ENCODE measurements around the gene UNC45A.
"Not testable (repeated sequence)": the region's sequence is repeated elsewhere in the genome, so short reads cannot be mapped to it uniquely, and the experiment has no call there.

UNC45A gene

DNA sequence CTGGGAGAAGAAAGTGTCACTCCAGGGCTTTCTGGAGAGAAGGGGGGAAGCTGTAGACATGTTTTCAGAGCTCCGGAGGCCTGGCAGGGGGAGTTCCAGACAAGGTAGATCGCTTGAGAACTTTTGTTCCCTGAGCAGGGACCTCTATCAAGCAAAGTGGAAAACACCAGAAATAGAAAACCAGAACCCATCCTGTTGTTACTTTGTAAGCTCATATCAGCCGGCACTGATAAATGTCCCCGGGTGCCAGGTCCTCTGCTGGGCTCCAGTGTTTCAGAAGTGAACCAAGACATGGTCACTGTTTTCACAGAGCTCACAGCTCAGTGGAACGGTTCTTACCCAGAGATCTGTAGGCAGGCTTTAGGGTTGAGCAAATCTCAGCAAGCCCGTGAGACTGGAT is 16.2 kb upstream of the UNC45A start:
- no peak overlapping the region for H3K4me3 Mint-ChIP-seq
- H3K4me1 Mint-ChIP-seq, result no peaks in the 10 kb centered on the region
- ATAC-seq (ENCODE audit: low read depth) (no peak), DNase-seq (ENCODE audit: low spot score in 2 of 2) (no peak)
- no peak overlapping the region for H3K27ac Mint-ChIP-seq
- H3K9me3 Mint-ChIP-seq, result no peaks in the 10 kb centered on the region
- H3K36me3 Mint-ChIP-seq, result peaks cover 27% of the 10 kb centered on the region
- H3K27me3 Mint-ChIP-seq, result no peaks in the 10 kb centered on the region

DNA sequence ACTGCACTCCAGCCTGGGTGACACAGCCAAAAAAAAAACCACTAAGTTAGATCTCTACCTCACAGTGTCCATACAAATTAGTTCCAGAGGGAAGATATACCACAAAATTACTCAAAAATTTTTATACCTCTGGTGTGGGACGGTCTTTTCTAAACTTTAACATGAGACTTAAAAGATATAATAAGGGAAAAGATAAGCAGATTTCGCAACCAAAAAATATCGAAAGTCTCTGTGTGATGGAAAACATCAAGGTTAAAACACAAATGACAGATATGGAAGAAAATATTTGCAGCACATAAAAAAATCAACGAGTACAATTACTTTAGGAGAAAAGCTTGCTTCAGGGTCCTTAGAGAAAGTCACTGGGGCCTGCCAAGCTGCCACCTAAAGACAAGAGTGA is 13.2 kb upstream of the UNC45A start:
- DNase-seq (ENCODE audit: low spot score in 2 of 2) (no peak), ATAC-seq (ENCODE audit: low read depth) (no peak)
- Mint-ChIP-seq H3K9me3 (no peaks in the 10 kb centered on the region), H3K27ac (no peak overlapping the region), H3K36me3 (peaks cover 24% of the 10 kb centered on the region), H3K4me3 (no peak overlapping the region), H3K27me3 (no peaks in the 10 kb centered on the region), H3K4me1 (no peaks in the 10 kb centered on the region)

GRCh38 chr15:90922712-90923322 is 12.3 kb upstream of the UNC45A start:
- H3K4me3 Mint-ChIP-seq; H3K27ac Mint-ChIP-seq; H3K9me3 Mint-ChIP-seq; H3K27me3 Mint-ChIP-seq; DNase-seq (ENCODE audit: low spot score in 2 of 2); H3K4me1 Mint-ChIP-seq; ATAC-seq (ENCODE audit: low read depth): not testable (repeated sequence)
- H3K36me3 Mint-ChIP-seq, result peaks cover 20% of the 10 kb centered on the region

DNA sequence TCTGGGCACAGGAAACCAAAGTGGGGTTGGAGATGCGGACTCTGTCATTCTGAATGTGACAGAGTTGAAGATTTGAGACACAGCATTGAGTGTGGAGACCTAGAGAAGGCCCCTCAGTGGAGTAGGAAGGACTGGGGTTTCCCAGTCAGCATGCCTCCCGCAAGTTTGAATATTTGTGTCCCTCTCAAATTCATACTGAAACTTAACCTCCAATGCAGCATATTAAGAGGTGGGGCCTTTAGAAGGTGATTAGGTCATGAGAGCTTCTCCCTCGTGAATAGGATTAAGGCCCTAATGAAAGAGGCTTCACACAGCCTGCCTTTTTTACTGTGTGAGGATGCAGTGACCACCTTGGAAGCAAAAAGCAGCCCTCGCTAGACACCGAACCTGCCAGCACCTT is 10.7 kb upstream of the UNC45A start:
- Mint-ChIP-seq H3K4me3 (no peak overlapping the region), H3K4me1 (peaks cover 3% of the 10 kb centered on the region), H3K9me3 (no peaks in the 10 kb centered on the region), H3K36me3 (peaks cover 12% of the 10 kb centered on the region), H3K27me3 (no peaks in the 10 kb centered on the region), H3K27ac (peak overlapping the region; percentile 20)
- DNase-seq (ENCODE audit: low spot score in 2 of 2) (no peak), ATAC-seq (ENCODE audit: low read depth) (no peak)

- H3K36me3 Mint-ChIP-seq; H3K9me3 Mint-ChIP-seq; H3K4me3 Mint-ChIP-seq; H3K27ac Mint-ChIP-seq; H3K27me3 Mint-ChIP-seq; DNase-seq (ENCODE audit: low spot score in 2 of 2); ATAC-seq (ENCODE audit: low read depth): not testable (repeated sequence)
- H3K4me1 Mint-ChIP-seq, result peaks cover 14% of the 10 kb centered on the region
Measured at GRCh38 chr15:90926766-90927165, 8.3 kb upstream of the UNC45A start.

- Mint-ChIP-seq H3K4me3 (peak overlapping the region; percentile 39), H3K4me1 (peaks cover 18% of the 10 kb centered on the region)
- H3K9me3 Mint-ChIP-seq; H3K27me3 Mint-ChIP-seq; ATAC-seq (ENCODE audit: low read depth); DNase-seq (ENCODE audit: low spot score in 2 of 2); H3K36me3 Mint-ChIP-seq; H3K27ac Mint-ChIP-seq: not testable (repeated sequence)
Measured at GRCh38 chr15:90928106-90928505, 7.0 kb upstream of the UNC45A start.

DNA sequence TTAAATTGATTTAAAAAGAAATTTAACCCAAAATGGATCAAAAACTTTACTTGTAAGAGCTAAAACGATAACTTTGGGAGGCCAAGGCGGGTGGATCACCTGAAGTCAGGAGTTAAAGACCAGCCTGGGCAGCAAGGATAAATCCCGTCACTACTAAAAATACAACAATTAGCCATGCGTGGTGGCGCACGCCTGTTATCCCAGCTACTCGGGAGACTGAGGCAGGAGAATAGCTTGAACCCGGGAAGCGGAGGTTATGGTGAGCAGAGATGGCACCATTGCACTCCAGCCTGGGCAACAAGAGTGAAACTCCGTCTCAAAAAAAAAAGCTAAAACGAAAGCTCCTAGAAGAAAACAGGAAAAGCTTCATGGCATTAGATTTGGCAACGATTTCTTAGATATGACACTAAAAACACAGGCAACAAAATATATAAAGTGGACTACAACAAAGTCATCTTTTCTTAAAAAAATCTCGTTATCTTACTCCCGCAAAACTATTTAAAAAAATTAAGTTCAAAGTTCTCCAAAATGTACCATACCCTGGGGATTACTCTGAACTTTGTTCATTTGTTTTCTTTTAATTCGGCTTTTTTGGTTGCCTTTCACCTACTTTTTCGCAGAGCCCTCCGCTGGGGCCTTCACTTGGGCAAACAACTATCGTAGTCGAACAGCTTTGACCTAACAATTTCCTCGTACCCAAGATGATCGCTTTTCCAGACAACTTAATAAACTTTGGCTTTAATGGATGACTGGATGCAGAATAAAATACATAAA is 5.7 kb upstream of the UNC45A start:
- DNase-seq (ENCODE audit: low spot score in 2 of 2), result no peak
- Mint-ChIP-seq H3K27ac (peak overlapping the region; percentile 95), H3K9me3 (no peaks in the 10 kb centered on the region), H3K36me3 (no peaks in the 10 kb centered on the region), H3K4me1 (peaks cover 22% of the 10 kb centered on the region), H3K4me3 (peak overlapping the region; percentile 99), H3K27me3 (no peaks in the 10 kb centered on the region)
- ATAC-seq (ENCODE audit: low read depth), result no peak

- Mint-ChIP-seq H3K36me3 (no peaks in the 10 kb centered on the region), H3K27me3 (no peaks in the 10 kb centered on the region), H3K4me3 (peak overlapping the region; percentile 99), H3K9me3 (no peaks in the 10 kb centered on the region), H3K27ac (peak overlapping the region; percentile 95), H3K4me1 (peaks cover 27% of the 10 kb centered on the region)
- ATAC-seq (ENCODE audit: low read depth) (no peak), DNase-seq (ENCODE audit: low spot score in 2 of 2) (no peak)
Measured at GRCh38 chr15:90930861-90931574, 4.1 kb upstream of the UNC45A start.

DNA sequence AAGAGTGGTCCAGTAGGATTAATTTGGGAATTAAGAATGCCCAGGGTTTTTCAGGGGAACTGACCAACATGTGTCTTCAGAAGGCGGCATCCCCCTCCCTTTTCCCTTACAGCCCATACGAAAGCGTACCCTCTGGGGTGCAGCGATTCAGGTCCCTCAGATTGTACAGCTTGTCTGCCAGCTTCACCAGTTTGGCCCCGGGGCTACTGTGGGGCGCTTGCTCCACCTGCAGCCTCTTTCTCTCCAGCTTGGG is 3.6 kb upstream of the UNC45A start:
- peaks cover 32% of the 10 kb centered on the region for H3K4me1 Mint-ChIP-seq
- ATAC-seq (ENCODE audit: low read depth), result no peak
- no peaks in the 10 kb centered on the region for H3K36me3 Mint-ChIP-seq
- DNase-seq (ENCODE audit: low spot score in 2 of 2), result no peak
- H3K9me3 Mint-ChIP-seq, result no peaks in the 10 kb centered on the region
- H3K27me3 Mint-ChIP-seq, result no peaks in the 10 kb centered on the region
- H3K27ac Mint-ChIP-seq, result peak overlapping the region; percentile 95
- peak overlapping the region; percentile 99 for H3K4me3 Mint-ChIP-seq

DNA sequence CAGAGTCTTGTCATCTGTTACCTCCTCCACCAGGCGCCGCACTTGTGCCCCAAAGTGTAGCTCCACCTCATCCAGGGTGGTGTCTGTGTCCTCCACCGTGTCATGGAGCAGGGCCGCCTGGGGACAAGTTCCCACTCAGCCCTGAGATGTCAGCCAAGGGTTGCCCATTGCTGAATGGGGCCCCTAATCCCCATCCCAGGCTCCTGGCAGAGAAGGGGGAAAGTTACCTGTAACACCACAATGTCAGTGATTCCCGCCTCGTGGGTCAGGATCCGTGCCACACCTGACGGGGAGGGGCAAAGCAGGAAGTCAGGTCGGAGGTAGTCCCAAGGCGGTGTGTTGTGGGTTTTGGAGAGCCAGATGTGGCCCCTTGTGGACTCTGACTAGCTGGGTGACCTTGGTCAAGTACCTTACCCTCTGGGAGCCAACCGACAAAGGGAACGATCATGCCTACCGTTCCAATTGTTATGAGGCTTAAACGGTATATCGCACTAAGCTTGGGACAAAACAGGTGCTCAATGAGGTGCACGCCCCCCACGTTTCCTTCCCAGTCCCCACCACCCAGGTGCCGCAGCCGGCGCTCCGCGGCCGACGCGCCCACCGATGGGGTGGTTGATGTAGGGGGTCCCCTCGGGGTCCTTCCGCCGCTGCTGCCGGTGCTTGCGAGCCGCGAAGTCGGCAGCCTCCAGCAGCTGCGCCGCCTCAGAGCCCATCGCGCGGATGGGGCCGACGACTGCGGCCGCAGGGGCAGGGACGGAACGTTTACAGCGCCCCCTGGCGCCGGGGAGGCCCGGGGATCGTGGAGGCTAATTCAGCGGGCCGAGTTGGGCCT is 3.0 kb upstream of the UNC45A start, which contains the start of gene HDDC3:
Gene HDDC3 (minus strand): TSS at position 722 of the 832 bp plus-strand sequence. CDS start 9 bp downstream, at position 713.
- peaks cover 36% of the 10 kb centered on the region for H3K4me1 Mint-ChIP-seq
- peak; percentile 89 to 96 for DNase-seq (ENCODE audit: low spot score in 2 of 2)
- H3K36me3 Mint-ChIP-seq, result no peaks in the 10 kb centered on the region
- H3K27ac Mint-ChIP-seq, result peak within 1 kb of the TSS; percentile 95
- ATAC-seq (ENCODE audit: low read depth), result peak; percentile 55
- H3K4me3 Mint-ChIP-seq, result peak within 1 kb of the TSS; percentile 99
- no peaks in the 10 kb centered on the region for H3K9me3 Mint-ChIP-seq
- no peaks in the 10 kb centered on the region for H3K27me3 Mint-ChIP-seq

DNA sequence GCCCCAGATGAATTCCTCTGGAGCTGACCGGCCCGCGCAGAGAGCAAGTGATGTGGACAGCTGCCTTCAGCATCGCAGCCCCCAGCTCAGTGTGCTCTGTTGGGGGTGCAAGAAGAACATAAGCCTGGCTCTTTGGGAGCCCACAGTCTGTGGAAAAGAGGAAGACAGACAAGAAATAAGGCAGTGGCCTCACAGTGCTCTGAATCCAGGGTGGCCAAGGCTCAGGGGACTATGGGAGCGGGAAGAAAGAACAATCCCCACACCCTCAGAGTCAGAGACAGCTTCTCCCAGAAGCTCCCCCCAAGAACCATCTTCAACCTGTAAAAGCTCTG is 2.5 kb upstream of the UNC45A start:
- Mint-ChIP-seq H3K4me1 (peaks cover 36% of the 10 kb centered on the region), H3K27me3 (no peaks in the 10 kb centered on the region), H3K27ac (peak overlapping the region; percentile 95), H3K36me3 (no peaks in the 10 kb centered on the region), H3K4me3 (peak overlapping the region; percentile 99), H3K9me3 (no peaks in the 10 kb centered on the region)
- ATAC-seq (ENCODE audit: low read depth) (no peak), DNase-seq (ENCODE audit: low spot score in 2 of 2) (no peak)

DNA sequence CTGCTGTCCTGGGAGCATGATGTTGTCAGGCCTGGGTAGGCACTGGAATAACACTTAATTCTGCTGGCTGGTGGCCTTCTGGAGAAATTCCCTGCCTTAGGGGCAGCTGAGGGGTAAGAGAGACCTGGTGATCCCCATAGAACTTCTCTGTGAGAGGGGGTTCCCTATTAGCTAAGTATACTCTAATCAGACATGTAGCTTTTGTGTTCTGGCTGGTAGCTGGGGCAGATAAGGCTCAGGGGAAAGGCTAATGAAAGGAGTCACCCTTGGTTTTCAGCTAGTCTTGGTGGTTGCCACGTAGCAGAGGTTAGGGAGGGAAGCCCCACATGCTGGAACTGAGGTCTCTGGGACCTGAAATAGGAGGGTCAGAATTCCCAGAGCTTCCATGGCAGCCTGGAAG is 1.8 kb upstream of the UNC45A start:
- peak overlapping the region; percentile 55 for H3K4me3 Mint-ChIP-seq
- DNase-seq (ENCODE audit: low spot score in 2 of 2) (no peak), ATAC-seq (ENCODE audit: low read depth) (no peak)
- no peak overlapping the region for H3K27ac Mint-ChIP-seq
- H3K4me1 Mint-ChIP-seq, result peaks cover 36% of the 10 kb centered on the region
- no peaks in the 10 kb centered on the region for H3K9me3 Mint-ChIP-seq
- H3K27me3 Mint-ChIP-seq, result no peaks in the 10 kb centered on the region
- H3K36me3 Mint-ChIP-seq, result no peaks in the 10 kb centered on the region

DNA sequence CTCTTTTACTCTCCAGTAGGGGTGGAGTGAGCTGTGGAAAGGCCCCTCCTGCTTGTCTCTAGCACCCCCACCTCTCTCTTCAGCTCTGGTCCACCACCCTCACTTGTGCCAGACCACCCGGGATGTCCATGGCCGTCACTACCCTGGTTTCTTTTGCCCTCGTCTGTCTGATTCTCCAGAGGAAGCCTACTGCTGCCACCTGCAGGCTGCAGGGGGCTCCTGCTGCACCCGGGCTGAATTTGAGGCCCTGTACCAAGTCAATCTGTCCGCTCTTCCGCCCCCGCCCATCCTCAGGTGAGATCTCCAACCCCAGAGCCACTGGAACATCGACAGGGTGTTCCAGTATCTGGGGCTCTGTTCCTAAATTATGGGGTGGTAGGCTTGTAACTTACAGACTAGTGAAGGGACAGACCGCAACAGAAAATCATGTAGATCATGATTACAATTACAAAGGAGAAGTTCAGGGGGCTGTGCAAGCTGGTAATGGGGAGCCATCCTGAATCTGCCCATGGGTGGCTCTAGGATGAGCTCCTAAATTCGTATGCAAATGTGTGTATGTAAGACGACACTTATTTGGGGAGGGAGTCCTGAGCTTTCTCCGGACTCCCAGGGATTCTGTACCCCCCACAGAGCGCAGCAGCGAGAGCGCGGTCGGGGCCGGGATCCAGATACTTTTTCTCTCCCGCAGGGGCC is 683 bp upstream of the UNC45A start:
- H3K36me3 Mint-ChIP-seq, result no peaks in the 10 kb centered on the region
- peak; percentile 77 to 80 for DNase-seq (ENCODE audit: low spot score in 2 of 2)
- H3K9me3 Mint-ChIP-seq, result no peaks in the 10 kb centered on the region
- peak overlapping the region; percentile 93 for H3K4me3 Mint-ChIP-seq
- H3K4me1 Mint-ChIP-seq, result peaks cover 33% of the 10 kb centered on the region
- H3K27ac Mint-ChIP-seq, result peak overlapping the region; percentile 87
- no peaks in the 10 kb centered on the region for H3K27me3 Mint-ChIP-seq
- peak; percentile 31 for ATAC-seq (ENCODE audit: low read depth)
